ENCODE results near the gene EPB41L5.

DNA sequence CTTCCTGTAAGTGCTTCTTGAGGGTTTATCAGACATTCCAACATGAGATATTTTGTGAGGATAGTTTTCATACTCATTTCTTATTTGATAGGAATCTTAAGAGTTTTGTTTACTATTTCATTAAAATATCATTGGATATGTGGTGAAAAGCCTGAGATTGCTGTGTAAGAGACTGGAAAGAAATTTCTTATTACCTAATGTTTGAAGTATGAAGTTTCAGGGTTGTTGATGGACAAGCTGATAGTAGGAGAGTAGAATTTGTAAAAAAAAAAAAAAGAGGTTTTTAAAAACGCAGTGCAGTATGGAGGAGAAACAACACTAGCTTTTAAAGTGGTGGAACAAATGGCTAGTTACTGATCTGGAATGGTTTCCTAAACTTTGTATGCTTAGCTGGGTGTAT is 7.7 kb downstream of the EPB41L5 start:
- TF ChIP-seq CTCF (IDR thresholded peaks at IDR 0.05 in 8 of 11, conservative IDR thresholded peaks at IDR 0.05 in 3 of 11): no peak
- TF ChIP-seq POLR2A (IDR thresholded peaks at IDR 0.05): no peak
- TF ChIP-seq POLR2AphosphoS5 (IDR thresholded peaks at IDR 0.05): no peak

Measured in spleen (tissue), 7 donors.